ENCODE results near the gene PEX5L. TPM values are rescaled to one million over a fixed set of nuclear protein-coding genes. Genes with fewer than 3 reads are reported as not detected.

The PEX5L gene
- total RNA-seq, 1 experiment from 2014 or later: 0.60 TPM

DNA sequence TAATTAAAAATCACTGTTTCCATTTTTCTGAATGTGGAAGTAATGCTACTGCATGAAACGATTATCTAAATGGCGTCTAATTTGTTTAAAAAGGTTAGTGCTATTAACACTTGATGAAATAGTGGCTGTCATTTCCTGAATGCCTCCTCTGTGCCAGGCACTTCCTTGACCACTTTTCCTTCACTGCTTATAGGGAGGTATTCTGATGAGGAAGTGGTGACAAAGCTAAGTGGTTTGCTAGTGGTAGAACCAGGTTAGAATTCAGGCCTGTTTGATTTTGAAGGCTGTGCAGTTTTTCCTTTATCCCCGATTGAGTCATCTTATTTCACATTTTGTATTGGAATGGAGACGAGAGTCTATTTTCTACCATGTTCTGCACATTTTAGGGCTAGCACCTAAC lies 264.9 kb downstream of the PEX5L start:
- no peaks in the 10 kb centered on the region for H3K27me3 ChIP-seq (ENCODE audit: low read length)
- H3K4me3 ChIP-seq (ENCODE audit: low read length): no peak overlapping the region
- H3K9ac ChIP-seq (ENCODE audit: low read length): no peak overlapping the region
- no peak overlapping the region for H3K4me2 ChIP-seq (ENCODE audit: low read depth, low read length, poor library complexity, severe bottlenecking)
- H4K20me1 ChIP-seq (ENCODE audit: insufficient read depth, low read depth, low read length): no peaks in the 10 kb centered on the region
- no peak overlapping the region for H2AFZ ChIP-seq (ENCODE audit: low read length)
- H3K36me3 ChIP-seq (ENCODE audit: insufficient read depth, low read length): peaks cover 66% of the 10 kb centered on the region
- H3K4me1 ChIP-seq (ENCODE audit: low read length): no peaks in the 10 kb centered on the region
- no peaks in the 10 kb centered on the region for H3K9me2 ChIP-seq (replicated peaks; ENCODE audit: insufficient read depth, low read length)
- DNase-seq: no peak
- no peak overlapping the region for H3K27ac ChIP-seq (ENCODE audit: low read length)
- H3K79me2 ChIP-seq (ENCODE audit: low read length): peaks cover 3% of the 10 kb centered on the region; the same call in 1 of the 2 replicates
- no peaks in the 10 kb centered on the region for H3K9me3 ChIP-seq (ENCODE audit: low read length)

DNA sequence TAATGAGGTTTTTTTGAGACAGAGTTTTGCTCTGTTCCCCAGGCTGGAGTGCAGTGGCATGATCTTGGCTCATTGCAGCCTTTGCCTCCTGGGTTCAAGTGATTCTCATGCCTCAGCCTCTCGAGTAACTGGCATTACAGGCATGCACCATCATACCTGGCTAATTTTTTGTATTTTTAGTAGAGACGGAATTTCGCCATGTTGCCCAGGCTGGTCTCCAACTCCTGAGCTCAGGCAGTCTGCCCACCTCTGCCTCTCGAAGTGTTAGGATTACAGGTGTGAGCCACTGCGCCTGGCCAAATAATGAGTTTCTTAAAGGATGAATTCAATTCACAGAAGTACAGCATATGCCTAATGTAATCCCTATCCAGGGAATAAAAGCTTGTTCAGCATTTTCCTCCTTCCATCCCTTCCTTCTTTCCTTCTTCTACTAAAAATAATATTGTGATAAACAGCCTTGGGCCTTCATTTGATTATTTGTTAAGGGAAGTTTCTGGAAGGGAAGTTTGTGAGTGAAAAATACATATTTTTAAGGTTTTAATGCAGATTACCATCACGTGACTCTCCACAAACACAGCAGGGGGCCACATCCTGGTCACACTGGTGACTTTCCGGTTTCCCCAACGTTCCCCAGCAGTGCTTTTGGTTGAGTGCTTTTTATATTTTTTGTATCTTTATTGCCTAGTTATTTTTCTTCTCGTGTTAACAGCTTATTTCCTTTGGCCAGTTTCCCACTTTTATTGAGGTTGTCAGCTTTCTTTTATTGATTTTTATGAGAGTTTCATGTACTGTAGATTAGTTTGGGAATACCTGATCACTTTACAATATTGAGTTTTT lies 267.1 kb downstream of the PEX5L start:
- peaks cover 70% of the 10 kb centered on the region for H3K36me3 ChIP-seq (ENCODE audit: insufficient read depth, low read length)
- no peaks in the 10 kb centered on the region for H3K27me3 ChIP-seq (ENCODE audit: low read length)
- H3K9ac ChIP-seq (ENCODE audit: low read length): no peak overlapping the region
- no peak overlapping the region for H3K4me3 ChIP-seq (ENCODE audit: low read length)
- H3K27ac ChIP-seq (ENCODE audit: low read length): no peak overlapping the region
- no peak overlapping the region for H2AFZ ChIP-seq (ENCODE audit: low read length)
- no peak for DNase-seq
- H3K4me2 ChIP-seq (ENCODE audit: low read depth, low read length, poor library complexity, severe bottlenecking): no peak overlapping the region
- no peaks in the 10 kb centered on the region; the same call in 1 of the 2 replicates for H3K79me2 ChIP-seq (ENCODE audit: low read length)
- H4K20me1 ChIP-seq (ENCODE audit: insufficient read depth, low read depth, low read length): no peaks in the 10 kb centered on the region
- no peaks in the 10 kb centered on the region for H3K9me3 ChIP-seq (ENCODE audit: low read length)
- no peaks in the 10 kb centered on the region for H3K9me2 ChIP-seq (replicated peaks; ENCODE audit: insufficient read depth, low read length)
- H3K4me1 ChIP-seq (ENCODE audit: low read length): no peaks in the 10 kb centered on the region

DNA sequence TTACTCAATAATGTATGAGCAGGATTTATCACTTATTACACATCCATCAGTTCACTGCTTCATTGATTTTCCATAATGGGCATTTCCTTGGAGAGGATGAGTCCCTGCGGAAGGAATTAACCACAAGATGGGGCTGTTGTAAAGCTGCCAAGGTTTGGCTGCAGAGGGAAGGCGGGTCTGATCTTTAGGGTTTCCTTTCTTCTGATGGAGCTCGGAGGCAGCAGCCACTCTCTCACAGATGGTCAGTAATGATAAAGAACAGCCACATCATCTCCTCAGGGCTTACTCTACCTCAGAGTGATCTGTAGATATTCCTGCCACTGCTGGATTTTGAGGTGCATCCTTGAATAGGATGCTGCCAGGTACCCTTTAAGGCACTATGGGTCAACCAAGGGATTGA lies 268.7 kb downstream of the PEX5L start:
- H3K4me1 ChIP-seq (ENCODE audit: low read length): no peaks in the 10 kb centered on the region

DNA sequence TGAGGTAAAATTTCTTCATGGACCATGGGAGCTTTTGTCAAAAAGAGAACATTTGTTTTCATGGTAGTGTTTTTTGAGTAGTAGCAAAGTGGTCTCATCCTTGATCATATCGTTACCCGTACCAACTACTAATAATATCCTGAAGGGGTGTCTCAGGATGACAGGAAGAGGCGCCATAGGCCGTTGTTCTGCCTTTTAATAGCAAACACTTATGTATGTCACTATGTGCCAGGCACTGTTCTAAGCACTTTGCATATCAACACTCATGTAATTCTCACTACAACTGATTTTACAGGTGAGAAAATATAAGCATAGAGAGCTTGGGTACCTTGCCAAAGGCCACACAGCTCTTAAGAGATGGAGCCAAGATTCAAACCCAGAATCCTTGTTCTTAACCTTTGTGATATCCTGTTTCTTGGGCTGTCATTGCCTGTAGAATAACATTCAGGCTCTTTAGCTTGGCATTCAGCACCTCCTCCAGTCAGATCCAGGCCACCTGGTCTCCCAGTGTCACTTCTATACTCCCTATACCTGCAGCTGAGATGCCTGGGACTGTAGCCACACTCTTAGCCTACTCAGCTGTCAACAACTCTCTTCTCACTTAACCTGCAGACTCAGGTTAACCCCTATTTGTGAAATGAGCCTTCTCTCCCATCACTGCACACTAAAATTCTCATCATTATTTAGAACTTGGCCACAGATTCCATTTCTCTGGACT lies 270.2 kb downstream of the PEX5L start:
- Histone ChIP-seq H3K9me2 (replicated peaks; ENCODE audit: insufficient read depth, low read length) (no peaks in the 10 kb centered on the region), H3K36me3 (ENCODE audit: insufficient read depth, low read length) (peaks cover 56% of the 10 kb centered on the region), H3K79me2 (ENCODE audit: low read length) (no peaks in the 10 kb centered on the region; the same call in 1 of the 2 replicates), H4K20me1 (ENCODE audit: insufficient read depth, low read depth, low read length) (no peaks in the 10 kb centered on the region), H3K9me3 (ENCODE audit: low read length) (no peaks in the 10 kb centered on the region), H3K27me3 (ENCODE audit: low read length) (no peaks in the 10 kb centered on the region), H3K27ac (ENCODE audit: low read length) (no peak overlapping the region), H3K4me2 (ENCODE audit: low read depth, low read length, poor library complexity, severe bottlenecking) (no peak overlapping the region), H3K4me1 (ENCODE audit: low read length) (no peaks in the 10 kb centered on the region), H3K4me3 (ENCODE audit: low read length) (no peak overlapping the region), H3K9ac (ENCODE audit: low read length) (no peak overlapping the region), H2AFZ (ENCODE audit: low read length) (no peak overlapping the region)
- DNase-seq: no peak

More for the DNA sequence above, 268.7 kb downstream of the PEX5L start:
- no peak overlapping the region for H3K27ac ChIP-seq (ENCODE audit: low read length)
- no peaks in the 10 kb centered on the region for H3K9me3 ChIP-seq (ENCODE audit: low read length)
- no peak overlapping the region for H3K9ac ChIP-seq (ENCODE audit: low read length)
- H3K27me3 ChIP-seq (ENCODE audit: low read length): no peaks in the 10 kb centered on the region
- no peak overlapping the region for H3K4me3 ChIP-seq (ENCODE audit: low read length)
- H3K79me2 ChIP-seq (ENCODE audit: low read length): no peaks in the 10 kb centered on the region; the same call in 1 of the 2 replicates
- no peak overlapping the region for H3K4me2 ChIP-seq (ENCODE audit: low read depth, low read length, poor library complexity, severe bottlenecking)
- DNase-seq: no peak
- H3K36me3 ChIP-seq (ENCODE audit: insufficient read depth, low read length): peaks cover 60% of the 10 kb centered on the region
- H2AFZ ChIP-seq (ENCODE audit: low read length): no peak overlapping the region
- no peaks in the 10 kb centered on the region for H4K20me1 ChIP-seq (ENCODE audit: insufficient read depth, low read depth, low read length)
- H3K9me2 ChIP-seq (replicated peaks; ENCODE audit: insufficient read depth, low read length): no peaks in the 10 kb centered on the region

DNA sequence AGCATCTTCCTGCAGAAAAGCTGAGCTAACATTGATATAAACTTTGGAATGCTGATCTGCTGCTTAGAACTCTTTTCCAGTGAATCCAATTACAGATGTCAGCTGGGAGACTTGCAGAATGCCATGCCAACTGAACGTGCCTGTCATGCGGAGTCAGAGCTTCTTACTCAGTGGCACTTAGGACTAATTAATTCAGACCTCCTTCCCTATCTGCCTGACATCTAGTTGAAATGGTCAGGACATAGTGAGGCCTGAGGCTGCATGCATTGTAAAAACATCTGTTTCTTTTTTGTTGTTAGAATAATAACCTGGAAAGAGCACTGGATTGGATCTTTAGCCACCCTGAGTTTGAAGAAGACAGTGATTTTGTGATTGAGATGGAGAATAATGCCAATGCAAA lies 271.3 kb downstream of the PEX5L start:
- DNase-seq: no peak
- no peak overlapping the region for H2AFZ ChIP-seq (ENCODE audit: low read length)
- H4K20me1 ChIP-seq (ENCODE audit: insufficient read depth, low read depth, low read length): no peaks in the 10 kb centered on the region
- no peak overlapping the region for H3K9ac ChIP-seq (ENCODE audit: low read length)
- no peak overlapping the region for H3K27ac ChIP-seq (ENCODE audit: low read length)
- H3K27me3 ChIP-seq (ENCODE audit: low read length): no peaks in the 10 kb centered on the region
- no peaks in the 10 kb centered on the region for H3K9me3 ChIP-seq (ENCODE audit: low read length)
- H3K79me2 ChIP-seq (ENCODE audit: low read length): no peaks in the 10 kb centered on the region; the same call in 1 of the 2 replicates
- no peaks in the 10 kb centered on the region for H3K4me1 ChIP-seq (ENCODE audit: low read length)
- no peak overlapping the region for H3K4me3 ChIP-seq (ENCODE audit: low read length)
- H3K4me2 ChIP-seq (ENCODE audit: low read depth, low read length, poor library complexity, severe bottlenecking): no peak overlapping the region
- no peaks in the 10 kb centered on the region for H3K9me2 ChIP-seq (replicated peaks; ENCODE audit: insufficient read depth, low read length)
- peaks cover 56% of the 10 kb centered on the region for H3K36me3 ChIP-seq (ENCODE audit: insufficient read depth, low read length)

DNA sequence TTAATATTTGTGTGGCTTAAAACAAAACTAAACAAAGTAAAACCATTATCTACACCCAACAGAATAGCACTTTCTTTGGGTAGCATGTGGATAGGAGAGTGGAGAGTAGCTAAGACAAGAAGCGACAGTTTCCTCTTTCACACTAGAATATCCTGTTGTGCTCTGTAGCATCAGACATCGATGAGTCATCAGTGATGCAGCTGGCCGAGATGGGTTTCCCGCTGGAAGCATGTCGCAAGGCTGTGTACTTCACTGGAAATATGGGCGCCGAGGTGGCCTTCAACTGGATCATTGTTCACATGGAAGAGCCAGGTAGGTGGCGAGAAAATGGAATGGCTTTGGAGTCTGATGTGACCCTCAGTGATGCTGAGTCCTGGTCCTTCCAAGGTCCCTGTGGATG lies 275.8 kb downstream of the PEX5L start:
- H3K27me3 ChIP-seq (ENCODE audit: low read length): no peaks in the 10 kb centered on the region
- H4K20me1 ChIP-seq (ENCODE audit: insufficient read depth, low read depth, low read length): no peaks in the 10 kb centered on the region
- no peaks in the 10 kb centered on the region for H3K9me3 ChIP-seq (ENCODE audit: low read length)
- peaks cover 41% of the 10 kb centered on the region for H3K36me3 ChIP-seq (ENCODE audit: insufficient read depth, low read length)
- H3K9me2 ChIP-seq (replicated peaks; ENCODE audit: insufficient read depth, low read length): no peaks in the 10 kb centered on the region
- H3K4me2 ChIP-seq (ENCODE audit: low read depth, low read length, poor library complexity, severe bottlenecking): no peak overlapping the region
- H3K4me1 ChIP-seq (ENCODE audit: low read length): no peaks in the 10 kb centered on the region
- no peak overlapping the region for H3K9ac ChIP-seq (ENCODE audit: low read length)
- no peak overlapping the region for H3K4me3 ChIP-seq (ENCODE audit: low read length)
- no peak overlapping the region for H2AFZ ChIP-seq (ENCODE audit: low read length)
- no peaks in the 10 kb centered on the region for H3K79me2 ChIP-seq (ENCODE audit: low read length)
- no peak for DNase-seq
- H3K27ac ChIP-seq (ENCODE audit: low read length): no peak overlapping the region

DNA sequence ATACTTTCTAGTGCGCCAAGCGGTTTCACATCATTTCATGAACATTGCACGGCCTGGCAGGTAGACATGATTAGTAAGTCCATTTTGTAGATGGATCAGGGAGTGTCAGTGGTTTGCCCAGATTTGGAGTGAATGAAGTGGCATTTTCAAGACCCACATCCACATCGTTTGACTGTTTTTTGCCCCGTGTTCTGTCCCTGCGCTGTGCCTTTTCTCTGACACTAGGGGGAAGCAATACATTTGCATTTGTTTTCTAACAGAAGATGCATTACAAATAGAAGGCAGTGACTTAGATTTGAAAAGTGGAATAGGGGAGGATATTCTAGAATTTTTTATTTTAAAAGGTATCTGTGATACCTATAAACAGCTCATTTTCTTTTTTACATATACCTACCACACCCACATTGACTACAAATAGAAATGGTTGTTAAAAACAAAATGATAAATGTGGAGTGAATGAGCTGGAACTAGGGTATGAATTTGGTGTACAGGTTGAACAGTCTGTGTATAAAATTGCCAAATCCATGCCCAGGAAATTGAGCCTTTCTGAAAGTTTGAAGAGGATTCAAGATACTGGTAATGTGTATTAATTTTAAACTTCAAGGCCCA lies 285.9 kb downstream of the PEX5L start:
- Histone ChIP-seq H3K9me2 (replicated peaks; ENCODE audit: insufficient read depth, low read length) (no peaks in the 10 kb centered on the region), H3K36me3 (ENCODE audit: insufficient read depth, low read length) (peaks cover 37% of the 10 kb centered on the region), H3K79me2 (ENCODE audit: low read length) (0 out of 2 replicates have a peak, but pooled peaks cover 6% of the 10 kb centered on the region), H3K27ac (ENCODE audit: low read length) (no peak overlapping the region), H3K4me2 (ENCODE audit: low read depth, low read length, poor library complexity, severe bottlenecking) (no peak overlapping the region), H3K4me3 (ENCODE audit: low read length) (no peak overlapping the region), H2AFZ (ENCODE audit: low read length) (no peak overlapping the region), H3K27me3 (ENCODE audit: low read length) (no peaks in the 10 kb centered on the region), H3K4me1 (ENCODE audit: low read length) (no peaks in the 10 kb centered on the region), H3K9ac (ENCODE audit: low read length) (no peak overlapping the region), H4K20me1 (ENCODE audit: insufficient read depth, low read depth, low read length) (no peaks in the 10 kb centered on the region), H3K9me3 (ENCODE audit: low read length) (no peaks in the 10 kb centered on the region)
- peak; percentile 47 for DNase-seq

DNA sequence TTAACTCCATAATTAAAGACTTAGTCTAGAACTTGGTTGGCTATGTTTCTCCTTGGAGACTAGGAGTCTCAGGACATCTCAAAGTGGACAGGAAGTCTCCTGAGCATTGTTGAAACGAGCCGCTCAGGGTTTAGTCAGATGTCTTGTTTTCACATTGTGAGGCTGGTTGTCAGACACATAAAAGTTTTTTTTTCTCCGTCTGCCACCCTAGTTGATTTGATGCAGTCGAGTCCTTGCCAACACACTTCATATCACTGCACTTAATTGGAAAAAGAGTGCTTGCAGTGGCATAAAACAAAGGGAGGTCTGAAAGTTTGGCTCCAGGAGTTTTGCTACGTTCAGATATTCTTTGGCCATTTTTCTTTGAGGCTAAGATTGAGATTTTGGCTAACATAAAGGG lies 291.0 kb downstream of the PEX5L start:
- no peaks in the 10 kb centered on the region; the same call in 1 of the 2 replicates for H3K4me1 ChIP-seq (ENCODE audit: low read length)
- H3K9me2 ChIP-seq (replicated peaks; ENCODE audit: insufficient read depth, low read length): no peaks in the 10 kb centered on the region
- no peak for DNase-seq
- no peaks in the 10 kb centered on the region for H3K9me3 ChIP-seq (ENCODE audit: low read length)
- H3K4me3 ChIP-seq (ENCODE audit: low read length): no peak overlapping the region
- no peak overlapping the region for H2AFZ ChIP-seq (ENCODE audit: low read length)
- no peak overlapping the region for H3K27ac ChIP-seq (ENCODE audit: low read length)
- H3K9ac ChIP-seq (ENCODE audit: low read length): no peak overlapping the region
- H3K36me3 ChIP-seq (ENCODE audit: insufficient read depth, low read length): peaks cover 28% of the 10 kb centered on the region
- 0 out of 2 replicates have a peak, but pooled peaks cover 13% of the 10 kb centered on the region for H3K79me2 ChIP-seq (ENCODE audit: low read length)
- no peaks in the 10 kb centered on the region for H4K20me1 ChIP-seq (ENCODE audit: insufficient read depth, low read depth, low read length)
- H3K4me2 ChIP-seq (ENCODE audit: low read depth, low read length, poor library complexity, severe bottlenecking): no peak overlapping the region
- no peaks in the 10 kb centered on the region for H3K27me3 ChIP-seq (ENCODE audit: low read length)
